Natural killer cell treated with Interleukin-12 subunit alpha and Interleukin-12 subunit beta and Interleukin-15 and Interleukin-18, amount 100 ng/mL, for 72 hours (primary cell): Measurements from ENCODE around the gene RHOU. TPM values are rescaled to one million over a fixed set of nuclear protein-coding genes. Genes with fewer than 3 reads are reported as not detected.
A peak's percentile ranks its signal among the peaks of the same experiment; 100 is the strongest.
"Not testable (repeated sequence)": the region's sequence is repeated elsewhere in the genome, so short reads cannot be mapped to it uniquely, and the experiment has no call there.

Experiments
- ATAC-seq, 2 donors: fragments of 150-1000 bp; cut with Tn5 transposase in 1 of 2; sonication (Bioruptor Pico), chemical (Tn5 transposase) in 1 of 2; 2 replicates each; pipeline ENCODE4 v1.10.0; 2021
- DNase-seq: peaks from one replicate; pipeline ENCODE4 v3.0.0; 2022; ENCODE audit warnings: low spot score
- H3K27ac Mint-ChIP-seq, 2 donors: 1 replicate in 1 of 2; 2 replicates in 1 of 2; pipeline ENCODE4 v1.8.0; 2022; ENCODE audit warnings: mixed read lengths in 2 of 2, mild to moderate bottlenecking in 1 of 2, moderate library complexity in 1 of 2
- H3K27me3 Mint-ChIP-seq, 2 donors: 1 replicate in 1 of 2; 2 replicates in 1 of 2; pipeline ENCODE4 v1.8.0; 2022; ENCODE audit warnings: mixed read lengths in 2 of 2
- H3K36me3 Mint-ChIP-seq: one replicate; pipeline ENCODE4 v1.8.0; 2022; ENCODE audit warnings: mixed read lengths
- H3K4me1 Mint-ChIP-seq, 2 donors: 1 replicate in 1 of 2; 2 replicates in 1 of 2; pipeline ENCODE4 v1.8.0; 2022; ENCODE audit warnings: low read depth in 2 of 2, mixed read lengths in 2 of 2, mild to moderate bottlenecking in 1 of 2
- H3K4me3 Mint-ChIP-seq: one replicate; pipeline ENCODE4 v1.8.0; 2022; ENCODE audit warnings: mixed read lengths
- H3K9me3 Mint-ChIP-seq: 2 replicates; pipeline ENCODE4 v1.8.0; 2022; ENCODE audit warnings: mixed read lengths
- total RNA-seq, 2 donors: library from RNA; stranded (reverse); gene quantifications; one replicate each; pipeline ENCODE4 v1.2.3, GENCODE V29; 2022

Gene RHOU
- total RNA-seq, 2 donors from 2014 or later, result 0.50 to 3.7 TPM

GRCh38 chr1:228754646-228755268, 19.5 kb downstream of the RHOU start:
- Mint-ChIP-seq H3K4me3 (no peak overlapping the region), H3K27ac (no peak overlapping the region), H3K36me3 (no peaks in the 10 kb centered on the region), H3K9me3 (no peaks in the 10 kb centered on the region), H3K27me3 (peaks cover 27 to 36% of the 10 kb centered on the region in 2 donors), H3K4me1 (peaks cover 23 to 39% of the 10 kb centered on the region in 2 donors)
- DNase-seq (no peak), ATAC-seq (no peak)

- Mint-ChIP-seq H3K4me1 (peaks cover 23 to 37% of the 10 kb centered on the region in 2 donors), H3K4me3 (no peak overlapping the region), H3K27me3 (peaks cover 27 to 35% of the 10 kb centered on the region in 2 donors), H3K9me3 (no peaks in the 10 kb centered on the region), H3K36me3 (no peaks in the 10 kb centered on the region), H3K27ac (no peak overlapping the region)
- no peak for ATAC-seq
- DNase-seq, result no peak
Measured at GRCh38 chr1:228755800-228756199, 20.5 kb downstream of the RHOU start.

GRCh38 chr1:228756457-228756856, 21.2 kb downstream of the RHOU start:
- ATAC-seq (no peak), DNase-seq (no peak)
- Mint-ChIP-seq H3K27ac (no peak overlapping the region), H3K27me3 (peaks cover 27 to 28% of the 10 kb centered on the region in 2 donors), H3K4me1 (peaks cover 23 to 30% of the 10 kb centered on the region in 2 donors), H3K36me3 (no peaks in the 10 kb centered on the region), H3K9me3 (no peaks in the 10 kb centered on the region), H3K4me3 (no peak overlapping the region)

- peaks cover 16 to 20% of the 10 kb centered on the region in 2 donors for H3K4me1 Mint-ChIP-seq
- H3K4me3 Mint-ChIP-seq, result no peak overlapping the region
- H3K36me3 Mint-ChIP-seq, result no peaks in the 10 kb centered on the region
- DNase-seq (no peak), ATAC-seq (no peak)
- no peaks in the 10 kb centered on the region for H3K9me3 Mint-ChIP-seq
- H3K27me3 Mint-ChIP-seq, result peaks cover 22 to 26% of the 10 kb centered on the region in 2 donors
- H3K27ac Mint-ChIP-seq, result no peak overlapping the region
Measured at GRCh38 chr1:228758447-228758846, 23.2 kb downstream of the RHOU start.

- Mint-ChIP-seq H3K27me3 (peaks cover 5 to 12% of the 10 kb centered on the region in 2 donors), H3K4me3 (no peak overlapping the region), H3K27ac (no peak overlapping the region), H3K4me1 (peaks cover 14 to 18% of the 10 kb centered on the region in 2 donors), H3K36me3 (no peaks in the 10 kb centered on the region), H3K9me3 (no peaks in the 10 kb centered on the region)
- DNase-seq (no peak), ATAC-seq (no peak)
Measured at GRCh38 chr1:228760979-228761378, 25.7 kb downstream of the RHOU start.

GRCh38 chr1:228763561-228763960, 28.3 kb downstream of the RHOU start:
- Mint-ChIP-seq H3K36me3 (no peaks in the 10 kb centered on the region), H3K9me3 (no peaks in the 10 kb centered on the region), H3K4me3 (no peak overlapping the region), H3K27me3 (peaks cover 0 to 3% of the 10 kb centered on the region in 2 donors), H3K4me1 (peaks cover 18 to 26% of the 10 kb centered on the region in 2 donors), H3K27ac (no peak overlapping the region)
- DNase-seq, result no peak
- ATAC-seq, result no peak

- Mint-ChIP-seq H3K9me3 (no peaks in the 10 kb centered on the region), H3K36me3 (no peaks in the 10 kb centered on the region), H3K27ac (peak overlapping the region; percentile 35 to 41), H3K27me3 (no peaks in the 10 kb centered on the region), H3K4me3 (no peak overlapping the region), H3K4me1 (peaks cover 18 to 26% of the 10 kb centered on the region in 2 donors)
- DNase-seq (no peak), ATAC-seq (peak; percentile 72 to 75)
Measured at GRCh38 chr1:228765168-228765946, 30.1 kb downstream of the RHOU start.

- Mint-ChIP-seq H3K27me3 (no peaks in the 10 kb centered on the region), H3K4me3 (no peak overlapping the region), H3K27ac (no peak overlapping the region), H3K9me3 (no peaks in the 10 kb centered on the region), H3K36me3 (no peaks in the 10 kb centered on the region), H3K4me1 (peaks cover 18 to 27% of the 10 kb centered on the region in 2 donors)
- DNase-seq (no peak), ATAC-seq (no peak)
Measured at GRCh38 chr1:228766788-228767187, 31.5 kb downstream of the RHOU start.

- ATAC-seq (no peak), DNase-seq (no peak)
- no peaks in the 10 kb centered on the region for H3K9me3 Mint-ChIP-seq
- H3K4me3 Mint-ChIP-seq, result no peak overlapping the region
- no peaks in the 10 kb centered on the region for H3K36me3 Mint-ChIP-seq
- H3K4me1 Mint-ChIP-seq, result peaks cover 23 to 37% of the 10 kb centered on the region in 2 donors
- H3K27ac Mint-ChIP-seq, result no peak overlapping the region
- H3K27me3 Mint-ChIP-seq, result no peaks in the 10 kb centered on the region
Measured at GRCh38 chr1:228767636-228768354, 32.5 kb downstream of the RHOU start.

GRCh38 chr1:228768355-228769000, 33.2 kb downstream of the RHOU start:
- H3K4me1 Mint-ChIP-seq, result peaks cover 26 to 40% of the 10 kb centered on the region in 2 donors
- H3K27ac Mint-ChIP-seq, result no peak overlapping the region
- DNase-seq (no peak), ATAC-seq (no peak)
- H3K27me3 Mint-ChIP-seq, result no peaks in the 10 kb centered on the region
- H3K9me3 Mint-ChIP-seq, result no peaks in the 10 kb centered on the region
- H3K36me3 Mint-ChIP-seq, result no peaks in the 10 kb centered on the region
- no peak overlapping the region for H3K4me3 Mint-ChIP-seq

GRCh38 chr1:228770779-228771223, 35.5 kb downstream of the RHOU start:
- H3K27me3 Mint-ChIP-seq, result no peaks in the 10 kb centered on the region
- no peaks in the 10 kb centered on the region for H3K9me3 Mint-ChIP-seq
- H3K27ac Mint-ChIP-seq, result no peak overlapping the region
- no peak for ATAC-seq
- no peaks in the 10 kb centered on the region for H3K36me3 Mint-ChIP-seq
- peaks cover 18 to 37% of the 10 kb centered on the region in 2 donors for H3K4me1 Mint-ChIP-seq
- no peak for DNase-seq
- H3K4me3 Mint-ChIP-seq, result no peak overlapping the region

GRCh38 chr1:228772516-228773212, 37.4 kb downstream of the RHOU start:
- Mint-ChIP-seq H3K36me3 (no peaks in the 10 kb centered on the region), H3K27ac (peak overlapping the region in 1 of 2 donors; percentile 16), H3K9me3 (no peaks in the 10 kb centered on the region), H3K27me3 (no peaks in the 10 kb centered on the region), H3K4me1 (peaks cover 12 to 26% of the 10 kb centered on the region in 2 donors), H3K4me3 (no peak overlapping the region)
- DNase-seq (no peak), ATAC-seq (no peak)

- not testable (repeated sequence) for H3K27ac Mint-ChIP-seq, H3K27me3 Mint-ChIP-seq, H3K9me3 Mint-ChIP-seq, H3K4me3 Mint-ChIP-seq, H3K36me3 Mint-ChIP-seq, ATAC-seq, DNase-seq
- peaks cover 8 to 20% of the 10 kb centered on the region in 2 donors for H3K4me1 Mint-ChIP-seq
Measured at GRCh38 chr1:228775946-228776345, 40.7 kb downstream of the RHOU start.
